Loucy (cell line): ENCODE data around the gene C15orf39.

ENCODE experiments used
- H2AFZ ChIP-seq: fragments of 200-600 bp; sonication (generic); 2 replicates; pipeline ENCODE4 v1.6.0; 2016; ENCODE audit warnings: antibody characterized with exemption, mild to moderate bottlenecking, low read length, moderate library complexity
- H3F3A ChIP-seq: fragments of 200-600 bp; 2 replicates; pipeline ENCODE4 v1.6.0; 2016; ENCODE audit warnings: antibody characterized with exemption, low read depth, mild to moderate bottlenecking
- H3K27me3 ChIP-seq: fragments of 200-600 bp; sonication (generic); 2 replicates; pipeline ENCODE4 v1.6.1; 2014; ENCODE audit warnings: low read length, mild to moderate bottlenecking; ENCODE audit not compliant: insufficient read depth, poor library complexity, severe bottlenecking
- H3K36me3 ChIP-seq: fragments of 200-600 bp; sonication (generic); 2 replicates; pipeline ENCODE4 v1.6.1; 2016; ENCODE audit warnings: low read length; ENCODE audit not compliant: insufficient read depth
- H3K4me1 ChIP-seq: fragments of 200-600 bp; sonication (generic); 2 replicates; pipeline ENCODE4 v1.5.1; 2014; ENCODE audit warnings: low read length, mild to moderate bottlenecking; ENCODE audit not compliant: insufficient read depth, poor library complexity, severe bottlenecking
- H3K4me2 ChIP-seq: fragments of 200-600 bp; sonication (generic); 2 replicates; pipeline ENCODE4 v1.6.0; 2014; ENCODE audit warnings: antibody characterized with exemption, low read length, low read depth, mild to moderate bottlenecking; ENCODE audit not compliant: poor library complexity, severe bottlenecking
- H3K4me3 ChIP-seq: fragments of 200-600 bp; sonication (generic); 2 replicates; pipeline ENCODE4 v1.5.1; 2014; ENCODE audit warnings: low read length, mild to moderate bottlenecking, mixed read lengths; ENCODE audit not compliant: poor library complexity, severe bottlenecking
- H3K79me2 ChIP-seq: fragments of 200-600 bp; sonication (generic); 2 replicates; pipeline ENCODE4 v1.6.1; 2014; ENCODE audit warnings: low read length; ENCODE audit not compliant: insufficient read depth
- H3K9ac ChIP-seq: fragments of 200-600 bp; sonication (generic); 2 replicates; pipeline ENCODE4 v1.6.0; 2014; ENCODE audit warnings: mild to moderate bottlenecking, low read depth, low read length, moderate library complexity; ENCODE audit not compliant: poor library complexity, severe bottlenecking
- H3K9me2 ChIP-seq: fragments of 200-600 bp; sonication (generic); replicated peaks from 2 replicates; pipeline ENCODE4 v1.6.1; 2016; ENCODE audit warnings: low read depth, low read length, mixed read lengths
- H3K9me3 ChIP-seq: fragments of 200-600 bp; sonication (generic); 2 replicates; pipeline ENCODE4 v1.6.1; 2014; ENCODE audit warnings: mild to moderate bottlenecking, antibody characterized with exemption, low read length, low read depth; ENCODE audit not compliant: insufficient read depth
- H4K20me1 ChIP-seq: fragments of 200-600 bp; sonication (generic); 2 replicates; pipeline ENCODE4 v1.6.0; 2014; ENCODE audit warnings: antibody characterized with exemption, low read length, mild to moderate bottlenecking; ENCODE audit not compliant: insufficient read depth, poor library complexity, severe bottlenecking
- CTCF ChIP-seq: fragments of 200-600 bp; sonication (generic); conservative IDR thresholded peaks from 2 replicates; pipeline ENCODE4 v1.5.1; 2014; ENCODE audit warnings: mild to moderate bottlenecking, antibody characterized with exemption, low read length
- EZH2phosphoT487 ChIP-seq: fragments of 200-600 bp; IDR thresholded peaks from 2 replicates; pipeline ENCODE4 v1.6.1; 2018; ENCODE audit warnings: antibody characterized with exemption, mild to moderate bottlenecking, moderate library complexity, borderline replicate concordance

C15orf39 gene

GRCh38 chr15:75199357-75199940, 2.2 kb upstream of the C15orf39 start:
- peaks cover 53% of the 10 kb centered on the region for H3K79me2 ChIP-seq
- peak overlapping the region; percentile 91 for H3K4me2 ChIP-seq
- TF ChIP-seq CTCF (no peak), EZH2phosphoT487 (no peak)

GRCh38 chr15:75200391-75200764, 1.3 kb upstream of the C15orf39 start:
- peak overlapping the region; percentile 76 for H3K4me3 ChIP-seq
- H3K79me2 ChIP-seq: peaks cover 62% of the 10 kb centered on the region
- no peak overlapping the region for H2AFZ ChIP-seq
- peaks cover 65% of the 10 kb centered on the region for H3K4me1 ChIP-seq
- TF ChIP-seq CTCF (no peak), EZH2phosphoT487 (no peak)
- no peaks in the 10 kb centered on the region for H3K27me3 ChIP-seq
- H3K36me3 ChIP-seq: peaks cover 1% of the 10 kb centered on the region; the same call in 1 of the 2 replicates
- H3K9me2 ChIP-seq: no peaks in the 10 kb centered on the region
- peaks cover 4% of the 10 kb centered on the region for H3F3A ChIP-seq
- H4K20me1 ChIP-seq: peaks cover 39% of the 10 kb centered on the region
- no peaks in the 10 kb centered on the region for H3K9me3 ChIP-seq
- peak overlapping the region; percentile 91 for H3K4me2 ChIP-seq
- H3K9ac ChIP-seq: peak overlapping the region; percentile 89

More at GRCh38 chr15:75199357-75199940, 2.2 kb upstream of the C15orf39 start:
- peak overlapping the region; percentile 89 for H3K9ac ChIP-seq
- no peaks in the 10 kb centered on the region for H3K9me3 ChIP-seq
- peaks cover 31% of the 10 kb centered on the region for H4K20me1 ChIP-seq
- peaks cover 4% of the 10 kb centered on the region for H3F3A ChIP-seq
- H3K27me3 ChIP-seq: no peaks in the 10 kb centered on the region
- no peaks in the 10 kb centered on the region for H3K36me3 ChIP-seq
- no peaks in the 10 kb centered on the region for H3K9me2 ChIP-seq
- peaks cover 62% of the 10 kb centered on the region for H3K4me1 ChIP-seq
- H2AFZ ChIP-seq: no peak overlapping the region
- peak overlapping the region; percentile 76 for H3K4me3 ChIP-seq

GRCh38 chr15:75200765-75201615, 692 bp upstream of the C15orf39 start:
- peak overlapping the region; percentile 89 for H3K9ac ChIP-seq
- peak overlapping the region; percentile 40; the same call in 1 of the 2 replicates for H2AFZ ChIP-seq
- peaks cover 67% of the 10 kb centered on the region for H3K4me1 ChIP-seq
- no peaks in the 10 kb centered on the region for H3K9me3 ChIP-seq
- H3K27me3 ChIP-seq: no peaks in the 10 kb centered on the region
- no peak for TF ChIP-seq EZH2phosphoT487
- TF ChIP-seq CTCF: no peak
- H3K4me3 ChIP-seq: peak overlapping the region; percentile 76
- H3K79me2 ChIP-seq: peaks cover 68% of the 10 kb centered on the region
- no peaks in the 10 kb centered on the region for H3K9me2 ChIP-seq
- H3F3A ChIP-seq: peaks cover 4% of the 10 kb centered on the region
- peaks cover 45% of the 10 kb centered on the region for H4K20me1 ChIP-seq
- peaks cover 7% of the 10 kb centered on the region; the same call in 1 of the 2 replicates for H3K36me3 ChIP-seq
- peak overlapping the region; percentile 91 for H3K4me2 ChIP-seq
